ENCODE results near the gene LGR6.

The LGR6 gene

GRCh38 chr1:202151045-202151444, 42.6 kb upstream of the LGR6 start:
- H3K27ac ChIP-seq (ENCODE audit: low read length) = no peak overlapping the region
- H3K36me3 ChIP-seq (ENCODE audit: control insufficient read depth in 2 of 2, insufficient read depth in 2 of 2, low read length in 2 of 2) = no peaks in the 10 kb centered on the region
- no peaks in the 10 kb centered on the region for H3K9me3 ChIP-seq (ENCODE audit: control insufficient read depth in 2 of 2, low read length in 2 of 2)
- no peak overlapping the region for H3K4me3 ChIP-seq (ENCODE audit: low read length in 2 of 2)
- H3K9ac ChIP-seq (ENCODE audit: low read length in 2 of 2) = no peak overlapping the region
- peaks cover 6 to 8% of the 10 kb centered on the region in 2 donors for H3K27me3 ChIP-seq (ENCODE audit: control insufficient read depth in 1 of 2, insufficient read depth in 2 of 2, low read length in 2 of 2)
- H3K4me1 ChIP-seq (ENCODE audit: control insufficient read depth, insufficient read depth, low read length) = no peaks in the 10 kb centered on the region

DNA sequence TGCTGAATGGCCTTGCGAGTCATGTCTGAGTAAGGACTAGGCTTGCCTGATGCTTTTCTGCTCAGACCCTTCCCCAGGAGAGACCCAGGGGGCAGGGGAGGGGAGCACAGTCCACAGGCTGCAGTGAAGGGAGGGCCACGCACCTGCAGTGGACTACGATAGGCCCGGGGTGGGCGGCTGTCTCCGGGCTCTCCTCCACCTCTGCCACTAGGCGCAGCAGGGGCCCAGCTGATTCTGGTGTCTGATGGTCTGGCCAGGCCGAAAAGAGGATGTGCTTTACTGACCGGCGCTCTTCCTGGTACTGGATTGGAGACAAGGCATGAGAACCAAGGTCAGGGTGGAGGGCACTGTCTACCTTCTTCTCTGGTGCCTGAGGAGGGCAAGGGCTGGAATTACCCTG, 41.2 kb upstream of the LGR6 start:
- H3K36me3 ChIP-seq (ENCODE audit: control insufficient read depth in 2 of 2, insufficient read depth in 2 of 2, low read length in 2 of 2) = no peaks in the 10 kb centered on the region
- no peak overlapping the region for H3K4me3 ChIP-seq (ENCODE audit: low read length in 2 of 2)
- no peak overlapping the region for H3K27ac ChIP-seq (ENCODE audit: low read length)
- H3K9ac ChIP-seq (ENCODE audit: low read length in 2 of 2) = no peak overlapping the region
- H3K4me1 ChIP-seq (ENCODE audit: control insufficient read depth, insufficient read depth, low read length) = no peaks in the 10 kb centered on the region
- no peaks in the 10 kb centered on the region for H3K9me3 ChIP-seq (ENCODE audit: control insufficient read depth in 2 of 2, low read length in 2 of 2)
- peaks cover 6 to 8% of the 10 kb centered on the region in 2 donors for H3K27me3 ChIP-seq (ENCODE audit: control insufficient read depth in 1 of 2, insufficient read depth in 2 of 2, low read length in 2 of 2)

DNA sequence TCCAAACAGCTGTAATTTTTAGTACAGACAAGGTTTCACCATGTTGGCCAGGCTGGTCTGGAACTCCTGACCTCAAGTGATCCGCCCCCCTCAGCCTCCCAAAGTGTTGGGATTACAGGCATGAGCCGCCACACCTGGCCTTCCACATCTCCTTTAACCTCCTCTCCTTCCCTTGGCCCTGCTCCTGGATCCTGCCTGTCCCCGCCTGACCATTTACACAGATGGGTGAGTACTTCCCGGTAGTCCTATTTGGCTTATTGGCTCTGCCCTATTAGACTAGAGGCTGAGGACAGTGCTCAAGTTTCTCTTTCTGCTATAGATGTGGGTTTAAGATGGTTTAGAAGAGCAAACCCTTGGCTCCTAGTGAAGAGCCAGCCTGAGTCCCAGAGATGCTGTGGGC, 40.3 kb upstream of the LGR6 start:
- no peaks in the 10 kb centered on the region for H3K36me3 ChIP-seq (ENCODE audit: control insufficient read depth in 2 of 2, insufficient read depth in 2 of 2, low read length in 2 of 2)
- no peaks in the 10 kb centered on the region for H3K4me1 ChIP-seq (ENCODE audit: control insufficient read depth, insufficient read depth, low read length)
- peaks cover 6 to 8% of the 10 kb centered on the region in 2 donors for H3K27me3 ChIP-seq (ENCODE audit: control insufficient read depth in 1 of 2, insufficient read depth in 2 of 2, low read length in 2 of 2)
- no peak overlapping the region for H3K9ac ChIP-seq (ENCODE audit: low read length in 2 of 2)
- H3K27ac ChIP-seq (ENCODE audit: low read length) = no peak overlapping the region
- no peaks in the 10 kb centered on the region for H3K9me3 ChIP-seq (ENCODE audit: control insufficient read depth in 2 of 2, low read length in 2 of 2)
- H3K4me3 ChIP-seq (ENCODE audit: low read length in 2 of 2) = no peak overlapping the region

DNA sequence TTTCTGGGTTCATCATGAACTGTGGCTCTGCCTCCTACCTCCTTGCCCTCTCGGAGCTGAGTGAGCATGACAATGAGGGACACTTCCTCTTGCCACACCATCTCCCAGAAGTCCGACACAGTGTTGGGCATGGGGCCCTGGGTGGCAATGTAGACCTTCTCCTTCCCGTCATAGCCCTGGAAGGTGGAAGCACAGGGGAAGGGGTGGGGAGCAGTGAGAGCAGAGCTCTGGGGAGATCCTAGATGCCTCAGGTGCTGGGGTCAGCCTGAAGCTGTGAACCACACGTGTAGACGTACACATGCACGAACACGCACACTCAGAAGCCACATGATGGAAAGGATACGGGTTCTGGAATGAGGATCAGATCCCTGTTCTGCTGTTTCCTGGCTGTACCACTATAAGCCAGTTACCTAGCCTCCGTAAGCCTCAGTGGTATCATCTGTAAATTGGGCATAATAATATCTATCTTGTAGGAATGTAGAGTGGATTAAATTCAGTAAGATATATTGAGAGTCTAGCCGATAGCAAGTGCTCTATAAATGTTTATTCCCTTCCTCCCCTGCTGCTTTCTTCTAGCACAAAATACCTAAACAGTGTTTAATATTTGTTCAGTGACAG, 39.3 kb upstream of the LGR6 start:
- H3K9me3 ChIP-seq (ENCODE audit: control insufficient read depth in 2 of 2, low read length in 2 of 2) = no peaks in the 10 kb centered on the region
- H3K4me1 ChIP-seq (ENCODE audit: control insufficient read depth, insufficient read depth, low read length) = no peaks in the 10 kb centered on the region
- no peak overlapping the region for H3K27ac ChIP-seq (ENCODE audit: low read length)
- no peak overlapping the region for H3K4me3 ChIP-seq (ENCODE audit: low read length in 2 of 2)
- H3K9ac ChIP-seq (ENCODE audit: low read length in 2 of 2) = no peak overlapping the region
- peaks cover 6 to 8% of the 10 kb centered on the region in 2 donors for H3K27me3 ChIP-seq (ENCODE audit: control insufficient read depth in 1 of 2, insufficient read depth in 2 of 2, low read length in 2 of 2)
- H3K36me3 ChIP-seq (ENCODE audit: control insufficient read depth in 2 of 2, insufficient read depth in 2 of 2, low read length in 2 of 2) = no peaks in the 10 kb centered on the region

- Histone ChIP-seq H3K27ac (ENCODE audit: low read length) (no peak overlapping the region), H3K4me1 (ENCODE audit: control insufficient read depth, insufficient read depth, low read length) (no peaks in the 10 kb centered on the region), H3K27me3 (ENCODE audit: control insufficient read depth in 1 of 2, insufficient read depth in 2 of 2, low read length in 2 of 2) (peaks cover 6 to 8% of the 10 kb centered on the region in 2 donors), H3K9ac (ENCODE audit: low read length in 2 of 2) (no peak overlapping the region), H3K36me3 (ENCODE audit: control insufficient read depth in 2 of 2, insufficient read depth in 2 of 2, low read length in 2 of 2) (no peaks in the 10 kb centered on the region), H3K9me3 (ENCODE audit: control insufficient read depth in 2 of 2, low read length in 2 of 2) (no peaks in the 10 kb centered on the region), H3K4me3 (ENCODE audit: low read length in 2 of 2) (no peak overlapping the region)
Observed at GRCh38 chr1:202154766-202155477, 38.7 kb upstream of the LGR6 start.

DNA sequence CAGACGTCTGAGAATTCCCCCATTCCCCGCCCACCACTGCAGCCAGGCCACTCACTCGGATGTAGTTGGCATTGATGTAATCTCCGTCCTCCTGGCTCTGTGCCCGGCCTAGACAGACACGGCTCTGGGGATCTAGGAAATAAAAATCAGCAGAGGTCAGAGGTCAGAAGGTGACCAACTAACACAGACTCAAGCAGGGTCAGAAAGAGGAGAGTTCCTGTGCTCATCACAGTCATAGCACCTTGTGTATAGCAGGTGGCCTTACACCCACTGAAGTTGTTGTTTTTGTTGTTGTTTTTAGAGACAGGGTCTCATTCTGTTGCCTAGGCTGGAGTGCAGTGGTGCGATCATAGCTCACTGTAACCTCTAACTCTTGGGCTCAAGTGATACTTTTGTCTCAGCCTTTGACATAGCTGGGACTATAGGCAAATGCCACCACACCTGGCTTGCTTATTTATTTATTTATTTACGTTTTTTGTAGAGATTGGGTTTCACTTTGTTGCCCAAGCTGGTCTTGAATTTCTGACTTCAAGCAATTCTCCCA, 38.0 kb upstream of the LGR6 start:
- Histone ChIP-seq H3K27me3 (ENCODE audit: control insufficient read depth in 1 of 2, insufficient read depth in 2 of 2, low read length in 2 of 2) (peaks cover 6 to 8% of the 10 kb centered on the region in 2 donors), H3K9ac (ENCODE audit: low read length in 2 of 2) (no peak overlapping the region), H3K36me3 (ENCODE audit: control insufficient read depth in 2 of 2, insufficient read depth in 2 of 2, low read length in 2 of 2) (no peaks in the 10 kb centered on the region), H3K4me3 (ENCODE audit: low read length in 2 of 2) (no peak overlapping the region), H3K27ac (ENCODE audit: low read length) (no peak overlapping the region), H3K4me1 (ENCODE audit: control insufficient read depth, insufficient read depth, low read length) (no peaks in the 10 kb centered on the region), H3K9me3 (ENCODE audit: control insufficient read depth in 2 of 2, low read length in 2 of 2) (no peaks in the 10 kb centered on the region)

DNA sequence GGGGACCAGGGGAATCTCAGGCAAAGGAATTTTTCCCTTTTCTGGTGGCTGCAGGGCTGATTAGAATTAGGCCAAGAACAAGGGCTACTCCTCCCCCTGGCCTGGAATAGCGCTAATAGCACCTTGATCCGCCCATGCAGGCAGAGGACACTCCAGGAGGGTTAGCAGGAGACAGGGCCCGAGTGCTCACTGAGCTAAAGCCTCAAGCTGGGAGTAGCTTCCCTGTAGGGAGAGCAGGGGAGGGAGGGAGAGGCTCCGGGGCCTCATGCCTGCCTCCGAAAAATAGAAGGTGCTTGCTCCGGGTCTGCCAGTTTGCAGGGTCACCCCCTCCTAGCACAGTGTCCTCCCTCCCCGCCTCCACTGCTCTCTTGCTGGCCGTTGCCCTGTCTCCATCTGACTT, 37.0 kb upstream of the LGR6 start:
- H3K36me3 ChIP-seq (ENCODE audit: control insufficient read depth in 2 of 2, insufficient read depth in 2 of 2, low read length in 2 of 2) = no peaks in the 10 kb centered on the region
- H3K4me1 ChIP-seq (ENCODE audit: control insufficient read depth, insufficient read depth, low read length) = no peaks in the 10 kb centered on the region
- no peak overlapping the region for H3K4me3 ChIP-seq (ENCODE audit: low read length in 2 of 2)
- no peaks in the 10 kb centered on the region for H3K9me3 ChIP-seq (ENCODE audit: control insufficient read depth in 2 of 2, low read length in 2 of 2)
- no peak overlapping the region for H3K27ac ChIP-seq (ENCODE audit: low read length)
- H3K9ac ChIP-seq (ENCODE audit: low read length in 2 of 2) = no peak overlapping the region
- H3K27me3 ChIP-seq (ENCODE audit: control insufficient read depth in 1 of 2, insufficient read depth in 2 of 2, low read length in 2 of 2) = peaks cover 6 to 8% of the 10 kb centered on the region in 2 donors

- Histone ChIP-seq H3K27ac (ENCODE audit: low read length) (no peak overlapping the region), H3K4me3 (ENCODE audit: low read length in 2 of 2) (no peak overlapping the region), H3K9me3 (ENCODE audit: control insufficient read depth in 2 of 2, low read length in 2 of 2) (no peaks in the 10 kb centered on the region), H3K4me1 (ENCODE audit: control insufficient read depth, insufficient read depth, low read length) (no peaks in the 10 kb centered on the region), H3K36me3 (ENCODE audit: control insufficient read depth in 2 of 2, insufficient read depth in 2 of 2, low read length in 2 of 2) (no peaks in the 10 kb centered on the region), H3K27me3 (ENCODE audit: control insufficient read depth in 1 of 2, insufficient read depth in 2 of 2, low read length in 2 of 2) (peaks cover 6 to 8% of the 10 kb centered on the region in 2 donors), H3K9ac (ENCODE audit: low read length in 2 of 2) (no peak overlapping the region)
Observed at GRCh38 chr1:202157945-202158344, 35.7 kb upstream of the LGR6 start.

- H3K9ac ChIP-seq (ENCODE audit: low read length in 2 of 2) = no peak overlapping the region
- H3K4me3 ChIP-seq (ENCODE audit: low read length in 2 of 2) = no peak overlapping the region
- H3K27me3 ChIP-seq (ENCODE audit: control insufficient read depth in 1 of 2, insufficient read depth in 2 of 2, low read length in 2 of 2) = peaks cover 5 to 8% of the 10 kb centered on the region in 2 donors
- H3K36me3 ChIP-seq (ENCODE audit: control insufficient read depth in 2 of 2, insufficient read depth in 2 of 2, low read length in 2 of 2) = no peaks in the 10 kb centered on the region
- H3K27ac ChIP-seq (ENCODE audit: low read length) = no peak overlapping the region
- no peaks in the 10 kb centered on the region for H3K9me3 ChIP-seq (ENCODE audit: control insufficient read depth in 2 of 2, low read length in 2 of 2)
- H3K4me1 ChIP-seq (ENCODE audit: control insufficient read depth, insufficient read depth, low read length) = no peaks in the 10 kb centered on the region
Observed at GRCh38 chr1:202158810-202159533, 34.6 kb upstream of the LGR6 start.

DNA sequence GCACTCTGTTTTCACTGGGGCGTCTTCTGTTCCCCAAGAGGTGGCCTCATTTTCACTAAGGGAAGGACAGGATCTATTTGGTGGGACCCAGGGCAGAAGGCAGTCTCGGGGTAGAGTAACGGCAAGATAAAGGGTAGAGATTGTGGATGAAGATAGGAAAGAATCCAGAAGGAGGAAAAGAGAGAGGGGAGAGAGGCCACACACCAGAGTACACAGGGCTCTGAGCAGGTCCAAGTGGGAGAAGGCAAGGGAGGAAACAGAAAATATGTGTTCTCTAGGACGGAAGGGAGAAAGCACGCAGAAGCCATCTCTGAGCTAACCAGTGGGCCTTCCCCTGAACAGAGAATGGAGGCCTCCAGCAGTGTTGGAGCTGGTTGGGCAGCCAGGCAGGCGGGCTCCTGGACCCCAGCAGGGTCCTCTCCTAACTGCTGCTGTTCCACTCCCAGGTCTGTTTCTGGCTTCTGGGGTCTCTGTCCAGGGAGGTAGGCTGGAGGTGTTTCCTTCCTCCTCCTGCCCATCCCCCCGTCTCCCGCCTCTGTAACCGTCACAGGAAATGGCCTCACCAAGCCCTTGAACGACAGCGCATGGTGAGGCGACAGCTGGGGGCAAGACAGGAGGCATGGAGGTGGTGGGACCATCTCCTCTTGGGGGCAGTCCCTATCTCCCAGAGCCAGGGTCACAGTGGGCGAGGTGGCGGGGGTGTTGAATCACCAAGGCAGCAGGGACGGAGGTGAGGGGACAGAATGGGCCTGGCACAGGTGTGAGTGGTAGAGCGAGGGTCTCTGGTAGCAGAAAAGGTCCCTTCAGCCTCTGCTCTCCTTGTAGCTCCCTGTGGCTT, 33.8 kb upstream of the LGR6 start:
- Histone ChIP-seq H3K27ac (ENCODE audit: low read length) (no peak overlapping the region), H3K9ac (ENCODE audit: low read length in 2 of 2) (peak overlapping the region in 1 of 2 donors; percentile 28), H3K36me3 (ENCODE audit: control insufficient read depth in 2 of 2, insufficient read depth in 2 of 2, low read length in 2 of 2) (no peaks in the 10 kb centered on the region), H3K4me1 (ENCODE audit: control insufficient read depth, insufficient read depth, low read length) (no peaks in the 10 kb centered on the region), H3K4me3 (ENCODE audit: low read length in 2 of 2) (no peak overlapping the region), H3K27me3 (ENCODE audit: control insufficient read depth in 1 of 2, insufficient read depth in 2 of 2, low read length in 2 of 2) (peaks cover 2 to 5% of the 10 kb centered on the region in 2 donors), H3K9me3 (ENCODE audit: control insufficient read depth in 2 of 2, low read length in 2 of 2) (no peaks in the 10 kb centered on the region)
